GM21423 (cell line): ENCODE data around the gene CELF5.
A peak's percentile ranks its signal among the peaks of the same experiment; 100 is the strongest.

Experiments
- ATAC-seq: cut with Tn5 transposase; IDR thresholded peaks from one replicate; pipeline ENCODE4 v1.9.1; 2021; ENCODE audit warnings: mild to moderate bottlenecking, moderate library complexity; ENCODE audit not compliant: unreplicated experiment

The CELF5 gene

DNA sequence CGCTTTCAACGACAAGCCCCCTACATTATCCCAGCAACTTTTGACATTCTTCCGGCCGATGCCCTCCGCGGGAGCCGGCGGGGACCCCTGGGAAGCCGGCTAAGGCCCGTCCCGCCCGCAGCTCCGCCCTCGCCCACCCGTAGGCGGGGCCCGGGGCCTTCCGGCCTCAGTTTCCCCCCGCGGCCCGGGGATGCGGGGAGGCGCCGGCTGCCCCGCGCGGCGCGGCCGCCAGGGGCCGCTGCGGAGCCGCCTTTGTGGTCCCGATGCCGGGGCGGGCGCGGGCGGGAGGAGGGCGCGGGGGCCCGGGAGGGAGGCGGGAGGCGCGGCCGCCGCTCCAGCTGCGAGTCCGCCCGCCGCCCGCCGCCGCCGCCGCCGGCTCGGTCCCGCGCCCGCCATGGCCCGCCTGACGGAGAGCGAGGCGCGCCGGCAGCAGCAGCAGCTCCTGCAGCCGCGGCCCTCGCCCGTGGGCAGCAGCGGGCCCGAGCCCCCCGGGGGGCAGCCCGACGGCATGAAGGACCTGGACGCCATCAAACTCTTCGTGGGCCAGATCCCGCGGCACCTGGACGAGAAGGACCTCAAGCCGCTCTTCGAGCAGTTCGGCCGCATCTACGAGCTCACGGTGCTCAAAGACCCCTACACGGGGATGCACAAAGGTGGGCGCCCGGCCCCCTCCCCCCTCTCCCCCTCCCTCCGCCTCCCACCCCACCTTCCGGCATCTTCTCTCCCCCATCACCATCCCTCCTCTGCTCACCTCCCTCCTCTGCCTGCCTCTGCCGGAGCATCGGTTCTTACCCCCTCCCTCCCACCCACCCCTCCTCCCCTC, at the start of gene CELF5:
Gene CELF5, plus strand, starts transcription at position 316 of the 823 bp plus-strand sequence. Its CDS starts 79 bp downstream, at position 395.
- ATAC-seq: no peak

DNA sequence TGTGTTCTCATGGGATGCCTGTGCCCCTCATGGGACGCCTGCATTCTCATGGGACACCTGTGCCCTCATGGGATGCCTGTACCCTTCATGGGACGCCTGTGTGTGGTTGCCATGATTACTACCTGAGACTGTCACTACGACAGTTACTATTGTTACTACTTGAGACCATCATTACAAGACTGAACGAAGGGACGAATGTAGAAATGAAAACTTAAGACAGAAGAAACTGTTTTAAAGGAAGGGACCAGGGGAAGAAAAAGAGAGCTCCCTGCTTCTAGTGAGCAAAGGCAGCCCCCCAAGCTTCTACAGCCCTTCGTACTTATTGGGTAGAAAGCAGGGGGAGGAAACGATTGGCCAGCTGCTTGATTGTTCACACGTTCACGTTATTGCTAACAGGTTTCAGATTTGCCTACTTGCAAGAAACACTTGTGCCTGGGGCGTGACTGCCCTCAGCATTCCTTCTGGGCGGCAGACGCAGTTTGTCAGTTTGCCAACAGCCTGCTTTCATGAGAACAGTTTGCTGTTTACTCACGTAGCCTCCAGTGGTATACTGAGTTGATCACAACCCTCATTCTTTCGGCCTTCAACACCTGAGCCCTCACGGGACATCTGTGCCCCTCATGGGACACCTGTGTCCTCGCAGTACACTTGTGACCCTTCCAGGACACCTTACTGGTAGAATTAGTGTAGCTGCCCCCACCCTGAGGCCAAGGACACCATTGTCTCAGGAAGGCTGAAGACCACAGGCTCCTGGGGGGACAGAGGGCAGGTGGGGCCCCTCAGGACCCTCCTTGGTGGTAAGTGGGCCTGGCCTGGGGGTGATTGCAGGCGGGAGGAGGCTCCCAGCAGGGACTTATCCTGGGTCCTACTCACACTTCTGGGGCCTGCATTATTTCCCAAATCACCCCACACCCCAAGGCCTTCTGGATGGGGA, 48.4 kb upstream of the CELF5 start:
- no peak for ATAC-seq

- no peak for ATAC-seq
Measured at GRCh38 chr19:3176715-3177501, 47.6 kb upstream of the CELF5 start.

- ATAC-seq: no peak
Measured at GRCh38 chr19:3178377-3178972, 46.0 kb upstream of the CELF5 start, which contains the start of gene S1PR4. Gene S1PR4 (plus strand): TSS chr19:3178769. CDS start chr19:3178793, 24 bp downstream.

GRCh38 chr19:3178973-3179738, 45.3 kb upstream of the CELF5 start:
- no peak for ATAC-seq

DNA sequence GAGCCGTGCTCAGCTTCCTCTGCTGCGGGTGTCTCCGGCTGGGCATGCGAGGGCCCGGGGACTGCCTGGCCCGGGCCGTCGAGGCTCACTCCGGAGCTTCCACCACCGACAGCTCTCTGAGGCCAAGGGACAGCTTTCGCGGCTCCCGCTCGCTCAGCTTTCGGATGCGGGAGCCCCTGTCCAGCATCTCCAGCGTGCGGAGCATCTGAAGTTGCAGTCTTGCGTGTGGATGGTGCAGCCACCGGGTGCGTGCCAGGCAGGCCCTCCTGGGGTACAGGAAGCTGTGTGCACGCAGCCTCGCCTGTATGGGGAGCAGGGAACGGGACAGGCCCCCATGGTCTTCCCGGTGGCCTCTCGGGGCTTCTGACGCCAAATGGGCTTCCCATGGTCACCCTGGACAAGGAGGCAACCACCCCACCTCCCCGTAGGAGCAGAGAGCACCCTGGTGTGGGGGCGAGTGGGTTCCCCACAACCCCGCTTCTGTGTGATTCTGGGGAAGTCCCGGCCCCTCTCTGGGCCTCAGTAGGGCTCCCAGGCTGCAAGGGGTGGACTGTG, 44.6 kb upstream of the CELF5 start:
- no peak for ATAC-seq

DNA sequence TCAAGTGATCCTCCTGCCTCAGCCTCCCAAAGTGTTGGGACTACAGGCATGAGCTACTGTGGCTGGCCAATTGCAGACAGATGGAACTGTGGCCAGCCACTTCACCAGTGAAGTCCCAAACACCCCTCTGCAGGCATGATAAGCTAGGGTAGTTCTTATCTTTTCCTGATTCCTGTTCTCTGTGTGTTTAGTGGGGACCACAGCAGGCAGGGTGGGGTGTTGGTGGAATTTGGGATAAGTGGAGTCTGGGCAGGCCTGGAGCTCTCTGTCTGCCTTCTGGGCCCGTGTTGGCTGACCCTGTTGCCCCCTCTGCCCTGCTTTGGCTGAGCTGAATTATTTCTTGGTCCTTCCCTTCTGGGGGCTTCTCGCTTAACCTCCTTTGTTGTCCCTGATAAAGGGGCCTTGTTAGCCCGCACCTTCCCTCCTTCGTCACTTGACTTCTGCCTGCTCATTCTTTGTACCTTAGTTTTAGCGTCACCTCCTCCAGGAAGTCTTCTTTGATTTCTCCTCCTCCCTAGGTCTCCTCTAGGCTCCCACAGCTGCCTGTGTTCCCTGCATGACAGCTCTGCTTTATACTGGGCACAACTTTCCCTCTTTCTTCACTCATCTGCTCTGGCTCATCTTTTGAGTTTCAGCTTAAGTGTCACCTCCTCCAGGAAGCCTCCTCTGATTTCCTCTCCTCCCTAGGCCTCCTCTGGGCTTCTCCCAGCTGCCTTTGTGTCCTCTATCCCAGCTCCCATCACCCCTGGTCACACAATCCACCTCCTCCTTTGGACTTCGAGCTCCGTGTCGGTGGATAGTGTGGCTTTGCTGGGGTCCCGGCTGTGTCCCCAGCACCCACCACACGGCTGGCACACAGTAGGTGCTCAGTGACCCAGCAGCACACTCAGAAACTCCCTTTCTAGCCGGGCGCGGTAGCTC, 40.5 kb upstream of the CELF5 start:
- no peak for ATAC-seq

- peak; percentile 25 for ATAC-seq
Measured at GRCh38 chr19:3184847-3185460, 39.5 kb upstream of the CELF5 start.

DNA sequence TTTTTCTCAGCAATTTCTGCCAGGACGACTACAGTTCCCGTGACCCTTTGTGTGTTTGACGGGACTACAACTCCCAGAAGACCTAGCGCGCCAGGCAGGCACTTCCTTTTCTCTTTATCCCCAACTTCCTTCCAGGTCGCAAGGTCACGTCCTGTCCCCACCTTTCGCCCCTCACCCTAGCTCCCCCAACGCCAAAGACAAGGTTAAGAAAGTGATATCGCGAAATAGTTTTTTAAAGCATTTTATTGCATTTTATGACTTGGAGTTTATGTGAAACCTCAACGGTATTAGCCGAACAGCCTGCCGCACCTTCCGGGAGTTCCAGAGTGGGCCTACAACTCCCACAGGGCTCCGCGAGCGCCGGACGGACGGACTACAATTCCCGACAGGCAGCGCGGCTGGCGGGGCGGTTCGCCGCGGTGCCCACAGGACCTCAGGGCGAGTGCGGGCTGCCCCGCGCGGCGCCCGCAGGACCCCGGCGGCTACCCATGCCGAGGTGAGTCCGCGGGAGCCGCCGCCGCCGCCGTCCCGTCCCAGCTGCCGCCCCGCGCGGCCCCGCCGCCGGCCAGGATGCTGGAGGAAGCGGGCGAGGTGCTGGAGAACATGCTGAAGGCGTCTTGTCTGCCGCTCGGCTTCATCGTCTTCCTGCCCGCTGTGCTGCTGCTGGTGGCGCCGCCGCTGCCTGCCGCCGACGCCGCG, 38.9 kb upstream of the CELF5 start, which contains the start of gene NCLN:
Gene NCLN, plus strand, starts transcription at position 470 of the 699 bp plus-strand sequence. Its CDS starts 101 bp downstream, at position 571.
- peak; percentile 77 for ATAC-seq

DNA sequence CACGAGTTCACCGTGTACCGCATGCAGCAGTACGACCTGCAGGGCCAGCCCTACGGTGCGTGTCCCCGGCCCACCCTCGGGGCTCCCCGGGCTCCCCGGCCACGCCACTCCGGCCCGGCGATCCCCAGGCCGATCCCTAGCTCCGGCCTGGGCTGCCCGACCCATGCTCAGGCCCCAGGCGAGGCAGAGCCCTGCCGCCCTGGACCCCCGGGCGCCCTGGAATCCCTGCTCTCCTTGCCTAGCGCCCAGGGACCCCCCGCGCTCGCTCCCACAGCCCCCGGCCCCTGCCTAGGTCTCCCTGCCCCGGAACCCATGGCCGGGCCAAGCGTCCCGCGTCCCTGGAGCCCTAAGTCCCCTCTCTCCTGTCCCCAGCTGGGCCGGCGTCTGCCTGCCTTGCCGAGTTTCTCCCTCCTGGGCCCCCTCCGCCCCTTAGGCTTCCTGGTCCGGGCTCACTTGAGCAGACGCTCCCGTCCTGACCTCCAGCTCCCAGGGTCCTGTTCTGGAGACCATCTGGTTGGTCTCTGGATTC, 38.2 kb upstream of the CELF5 start:
- ATAC-seq: peak; percentile 23

- ATAC-seq: no peak
Measured at GRCh38 chr19:3186891-3187661, 37.4 kb upstream of the CELF5 start.

GRCh38 chr19:3187662-3188511, 36.6 kb upstream of the CELF5 start:
- no peak for ATAC-seq

DNA sequence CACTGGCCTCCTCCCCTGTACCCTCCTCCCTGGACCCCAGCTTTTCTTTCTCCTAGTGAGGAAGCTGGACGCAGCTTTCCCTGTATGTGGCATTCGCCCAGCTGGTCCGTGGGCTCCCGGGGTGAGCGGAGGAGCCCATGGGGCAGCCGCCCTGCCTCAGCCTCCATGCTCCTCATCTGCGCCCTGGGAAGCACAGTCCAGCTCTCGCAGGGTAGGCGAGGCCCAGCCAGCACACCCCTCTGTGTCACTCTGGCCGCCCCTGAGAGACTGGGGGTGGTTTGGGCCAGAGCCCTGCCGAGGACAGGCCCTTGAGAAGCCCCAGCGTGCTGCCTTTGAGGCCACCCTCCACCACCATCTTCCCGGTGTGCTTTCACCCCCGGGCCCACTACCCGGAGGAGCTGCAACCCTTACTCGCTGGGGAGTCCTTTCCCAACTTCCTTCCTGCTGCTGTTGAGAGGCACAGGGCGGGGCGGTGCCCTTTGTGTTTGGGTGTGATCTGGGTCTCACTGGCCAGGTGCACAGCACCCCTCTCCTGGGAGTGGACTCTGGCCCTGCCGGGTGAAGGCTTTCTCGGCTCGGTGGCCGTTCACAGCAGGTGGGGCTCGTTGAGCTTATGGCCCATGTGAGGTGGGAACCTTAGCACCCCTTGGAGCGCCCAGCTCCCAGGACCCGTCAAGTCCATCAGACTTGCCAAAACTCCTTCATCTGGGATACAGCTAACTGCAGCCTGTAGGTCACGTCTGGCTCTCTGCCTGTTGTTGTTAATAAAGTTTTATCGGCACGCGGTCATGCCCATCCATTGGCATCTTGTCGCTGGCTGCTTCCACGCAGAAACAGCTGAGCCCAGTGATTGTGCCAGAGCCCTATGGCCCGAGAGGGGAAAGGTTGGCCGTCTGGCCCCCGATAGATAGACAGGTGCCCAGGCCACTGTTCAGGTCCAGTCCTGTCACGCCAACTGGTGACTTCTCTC, 35.5 kb upstream of the CELF5 start:
- ATAC-seq: no peak
